Panc1 (cell line): ENCODE measurements around the gene CYP2E1. TPM values are rescaled to one million over a fixed set of nuclear protein-coding genes. Genes with fewer than 3 reads are reported as not detected.
"Not testable (repeated sequence)": the region's sequence is repeated elsewhere in the genome, so short reads cannot be mapped to it uniquely, and the experiment has no call there.

Experiments
- ATAC-seq: fragments of 200-7000 bp; cut with Tn5 transposase; 2 replicates; pipeline ENCODE4 v1.9.1; 2020; ENCODE audit warnings: mild to moderate bottlenecking, moderate library complexity
- BruUV-seq: library from RNA; stranded (reverse); fragments of 400-500 nt; replicated peaks from 2 replicates; lab custom pipeline; 2021; lab: Mats Ljungman, UMichigan
- CTCF ChIA-PET: fragments of 300-600 bp; sonication (Branson Sonifier 250); formaldehyde crosslinking; loops from one replicate; lab custom pipeline; 2022; ENCODE audit warnings: antibody characterized with exemption; lab: Charles Lee
- POLR2A ChIA-PET: fragments of 300-600 bp; sonication (Branson Sonifier 250); formaldehyde crosslinking; loops from one replicate; lab custom pipeline; 2022; ENCODE audit warnings: antibody characterized with exemption; lab: Charles Lee
- DNase-seq: peaks from one replicate; pipeline ENCODE4 v3.0.0-alpha.2; 2010; ENCODE audit warnings: low read depth, low spot score
- H3K27ac ChIP-seq: 2 replicates; pipeline ENCODE4 v1.5.1; 2011; ENCODE audit warnings: mild to moderate bottlenecking, low read length, inconsistent platforms
- H3K27me3 ChIP-seq: fragments of 200-500 bp; sonication (Bioruptor generic); 2 replicates; pipeline ENCODE4 v1.6.0; 2014; ENCODE audit warnings: low read length, inconsistent platforms; ENCODE audit not compliant: control insufficient read depth, insufficient read depth
- H3K36me3 ChIP-seq: fragments of 200-500 bp; sonication (Bioruptor generic); 2 replicates; pipeline ENCODE4 v1.5.1; 2014; ENCODE audit warnings: inconsistent platforms, mild to moderate bottlenecking, low read length, moderate library complexity; ENCODE audit not compliant: control insufficient read depth, insufficient read depth
- H3K4me1 ChIP-seq: 2 replicates; pipeline ENCODE4 v1.5.1; 2011; ENCODE audit warnings: inconsistent platforms, mild to moderate bottlenecking, low read length, moderate library complexity; ENCODE audit not compliant: control insufficient read depth, insufficient read depth
- H3K4me3 ChIP-seq, 2 experiments: 2 replicates each; pipeline ENCODE4 v1.5.1; 2011 to 2012; ENCODE audit warnings: low read depth in 2 of 2, low read length in 2 of 2, mild to moderate bottlenecking in 2 of 2, inconsistent platforms in 1 of 2, moderate library complexity in 1 of 2
- H3K9me3 ChIP-seq: fragments of 200-500 bp; sonication (Bioruptor generic); 2 replicates; pipeline ENCODE4 v1.5.1; 2014; ENCODE audit warnings: low read depth, mild to moderate bottlenecking, inconsistent platforms, low read length, moderate library complexity; ENCODE audit not compliant: control insufficient read depth, insufficient read depth
- POLR2AphosphoS5 ChIP-seq: IDR thresholded peaks from 2 replicates; pipeline ENCODE4 v1.6.1; 2012; ENCODE audit warnings: mild to moderate bottlenecking, low read depth, low read length, moderate library complexity
- REST ChIP-seq, 2 experiments: IDR thresholded peaks; 2 replicates each; pipeline ENCODE4 v1.6.1; 2011 to 2012; ENCODE audit warnings: low read depth in 2 of 2, control low read depth in 1 of 2, low read length in 1 of 2, mild to moderate bottlenecking in 1 of 2, moderate library complexity in 1 of 2; ENCODE audit not compliant: insufficient read depth in 1 of 2
- SIN3A ChIP-seq: IDR thresholded peaks from 2 replicates; pipeline ENCODE4 v1.6.1; 2012; ENCODE audit warnings: low read depth, mild to moderate bottlenecking, low read length, moderate library complexity, borderline replicate concordance; ENCODE audit not compliant: insufficient read depth
- TCF7L2 ChIP-seq: IDR thresholded peaks from 2 replicates; pipeline ENCODE4 v1.6.1; 2011; ENCODE audit warnings: mild to moderate bottlenecking, low read depth, low read length, inconsistent platforms
- in situ Hi-C: cut with HindIII; loops from 2 replicates; pipeline ENCODE4 v1.10.0; 2016; ENCODE audit warnings: low sequenced_read_pairs, low pct_unique_long_range_greater_than_20kb
- intact Hi-C: fragments of 100-400 bp; cut with micrococcal nuclease; formaldehyde crosslinking; loops from one replicate; pipeline ENCODE4 v1.10.0; 2022; ENCODE audit not compliant: unreplicated experiment
- total RNA-seq: library from RNA; stranded (reverse); gene quantifications from one replicate; pipeline ENCODE4 v1.2.1, GENCODE V29; 2021; ENCODE audit not compliant: unreplicated experiment
- TF ChIP-seq, protein P1 (sequence below): fragments of 450-650 bp; IDR thresholded peaks from 2 replicates; pipeline ENCODE4 v1.5.1; 2017; ENCODE audit warnings: mild to moderate bottlenecking

Gene CYP2E1
- total RNA-seq, 1 experiment from 2014 or later, result 1.1 TPM

GRCh38 chr10:133515471-133515870 is 11.7 kb upstream of the CYP2E1 start:
- Histone ChIP-seq H3K9me3 (no peaks in the 10 kb centered on the region; the same call in 1 of the 2 replicates), H3K4me1 (peaks cover 4% of the 10 kb centered on the region; the same call in 1 of the 2 replicates), H3K4me3 (no peak overlapping the region), H3K27me3 (peaks cover 45% of the 10 kb centered on the region), H3K27ac (no peak overlapping the region), H3K36me3 (no peaks in the 10 kb centered on the region)
- no peak for DNase-seq
- intact Hi-C loops, result loop anchor here (5.0 kb wide), 1 partner anchor 78 kb away; no protein-coding TSS in a partner anchor
- in situ Hi-C loops, result no loop called here
- POLR2A ChIA-PET, result no interaction called here
- CTCF ChIA-PET, result no interaction called here
- TF ChIP-seq TCF7L2, result no peak
- TF ChIP-seq, protein P1, sequence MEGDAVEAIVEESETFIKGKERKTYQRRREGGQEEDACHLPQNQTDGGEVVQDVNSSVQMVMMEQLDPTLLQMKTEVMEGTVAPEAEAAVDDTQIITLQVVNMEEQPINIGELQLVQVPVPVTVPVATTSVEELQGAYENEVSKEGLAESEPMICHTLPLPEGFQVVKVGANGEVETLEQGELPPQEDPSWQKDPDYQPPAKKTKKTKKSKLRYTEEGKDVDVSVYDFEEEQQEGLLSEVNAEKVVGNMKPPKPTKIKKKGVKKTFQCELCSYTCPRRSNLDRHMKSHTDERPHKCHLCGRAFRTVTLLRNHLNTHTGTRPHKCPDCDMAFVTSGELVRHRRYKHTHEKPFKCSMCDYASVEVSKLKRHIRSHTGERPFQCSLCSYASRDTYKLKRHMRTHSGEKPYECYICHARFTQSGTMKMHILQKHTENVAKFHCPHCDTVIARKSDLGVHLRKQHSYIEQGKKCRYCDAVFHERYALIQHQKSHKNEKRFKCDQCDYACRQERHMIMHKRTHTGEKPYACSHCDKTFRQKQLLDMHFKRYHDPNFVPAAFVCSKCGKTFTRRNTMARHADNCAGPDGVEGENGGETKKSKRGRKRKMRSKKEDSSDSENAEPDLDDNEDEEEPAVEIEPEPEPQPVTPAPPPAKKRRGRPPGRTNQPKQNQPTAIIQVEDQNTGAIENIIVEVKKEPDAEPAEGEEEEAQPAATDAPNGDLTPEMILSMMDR, result no peak
- TF ChIP-seq SIN3A, result no peak
- no peak for TF ChIP-seq POLR2AphosphoS5
- no peak for TF ChIP-seq REST (IDR thresholded peaks at IDR 0.05; ENCODE audit: insufficient read depth in 1 of 2, low read depth in 2 of 2, low read length in 1 of 2)
- ATAC-seq, result no peak
- no TSS peak for BruUV-seq

DNA sequence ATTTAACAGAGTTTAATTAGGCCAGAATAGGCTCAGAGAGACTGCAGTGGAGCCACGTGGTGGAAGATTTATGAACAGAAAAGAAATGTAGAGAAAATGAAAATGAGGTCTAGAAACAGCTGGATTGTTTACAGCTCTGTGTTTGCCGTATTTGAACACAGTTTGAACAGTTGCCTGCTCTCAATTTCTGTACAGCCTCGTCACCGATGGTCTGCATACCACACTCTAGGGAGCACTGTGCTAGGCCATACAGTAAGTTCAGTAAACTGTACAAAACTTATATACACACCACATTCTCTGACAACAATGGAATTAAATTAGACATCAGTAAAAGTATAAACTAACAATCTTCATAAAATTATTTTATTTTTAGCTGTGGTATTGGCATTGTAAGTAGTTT is 11.1 kb upstream of the CYP2E1 start:
- DNase-seq, result no peak
- H3K9me3 ChIP-seq, result no peaks in the 10 kb centered on the region; the same call in 1 of the 2 replicates
- no peak overlapping the region for H3K4me3 ChIP-seq
- H3K27ac ChIP-seq, result no peak overlapping the region
- no peaks in the 10 kb centered on the region for H3K36me3 ChIP-seq
- H3K4me1 ChIP-seq, result peaks cover 9% of the 10 kb centered on the region; the same call in 1 of the 2 replicates
- ChIA-PET POLR2A (no interaction called here), CTCF (no interaction called here)
- BruUV-seq, result no TSS peak
- no peak for ATAC-seq
- in situ Hi-C loops (no loop called here), intact Hi-C loops (loop anchor here (5.0 kb wide), 1 partner anchor 79 kb away; no protein-coding TSS in a partner anchor)
- TF ChIP-seq, protein P1, result peak; percentile 16; the same call in 1 of the 2 replicates
- no peak for TF ChIP-seq TCF7L2
- H3K27me3 ChIP-seq, result peaks cover 39% of the 10 kb centered on the region

- peaks cover 19% of the 10 kb centered on the region; the same call in 1 of the 2 replicates for H3K27me3 ChIP-seq
- H3K27ac ChIP-seq, ATAC-seq, H3K4me1 ChIP-seq, DNase-seq, CTCF ChIA-PET, H3K9me3 ChIP-seq, in situ Hi-C loops, H3K4me3 ChIP-seq, BruUV-seq, H3K36me3 ChIP-seq, POLR2A ChIA-PET: not testable (repeated sequence)
- intact Hi-C loops, result loop anchor here (5.0 kb wide), 1 partner anchor 81 kb away; no protein-coding TSS in a partner anchor
Measured at GRCh38 chr10:133518517-133518916, 8.6 kb upstream of the CYP2E1 start.
